ENCODE results near the gene TBC1D22A. TPM values are rescaled to one million over a fixed set of nuclear protein-coding genes. Genes with fewer than 3 reads are reported as not detected.

The TBC1D22A gene
- total RNA-seq, 1 donor = 17.7 TPM

- Histone ChIP-seq H3K27me3 (ENCODE audit: insufficient read depth, low read length) (no peaks in the 10 kb centered on the region), H3K9me3 (ENCODE audit: low read depth, low read length) (no peaks in the 10 kb centered on the region), H3K4me3 (ENCODE audit: insufficient read depth, low read length) (no peak overlapping the region), H3K36me3 (ENCODE audit: insufficient read depth, low read length) (no peaks in the 10 kb centered on the region), H4K20me1 (ENCODE audit: insufficient read depth, low read length) (peaks cover 23% of the 10 kb centered on the region), H2AFZ (ENCODE audit: low read length) (no peak overlapping the region), H3K4me1 (ENCODE audit: insufficient read depth, low read length) (peaks cover 14% of the 10 kb centered on the region), H3K4me2 (ENCODE audit: insufficient read depth, low read length) (no peak overlapping the region), H3K79me2 (ENCODE audit: insufficient read depth, low read length) (peaks cover 48% of the 10 kb centered on the region), H3K27ac (ENCODE audit: low read depth, low read length) (no peak overlapping the region)
- no peak for TF ChIP-seq CTCF (IDR thresholded peaks at IDR 0.05; ENCODE audit: extremely low read depth, low read depth, low read length)
- no peak for DNase-seq (ENCODE audit: insufficient read length, low spot score, missing footprints)
Measured at GRCh38 chr22:46812788-46813187, 50.3 kb downstream of the TBC1D22A start.

GRCh38 chr22:46813816-46814597, 51.6 kb downstream of the TBC1D22A start:
- Histone ChIP-seq H3K4me1 (ENCODE audit: insufficient read depth, low read length) (peaks cover 14% of the 10 kb centered on the region), H3K9me3 (ENCODE audit: low read depth, low read length) (no peaks in the 10 kb centered on the region), H3K79me2 (ENCODE audit: insufficient read depth, low read length) (peaks cover 56% of the 10 kb centered on the region), H3K36me3 (ENCODE audit: insufficient read depth, low read length) (no peaks in the 10 kb centered on the region), H3K27me3 (ENCODE audit: insufficient read depth, low read length) (no peaks in the 10 kb centered on the region), H2AFZ (ENCODE audit: low read length) (no peak overlapping the region), H4K20me1 (ENCODE audit: insufficient read depth, low read length) (peaks cover 23% of the 10 kb centered on the region), H3K27ac (ENCODE audit: low read depth, low read length) (peak overlapping the region; percentile 23), H3K4me2 (ENCODE audit: insufficient read depth, low read length) (no peak overlapping the region), H3K4me3 (ENCODE audit: insufficient read depth, low read length) (no peak overlapping the region)
- no peak for DNase-seq (ENCODE audit: insufficient read length, low spot score, missing footprints)
- no peak for TF ChIP-seq CTCF (IDR thresholded peaks at IDR 0.05; ENCODE audit: extremely low read depth, low read depth, low read length)

- no peak overlapping the region for H3K4me3 ChIP-seq (ENCODE audit: insufficient read depth, low read length)
- H3K27ac ChIP-seq (ENCODE audit: low read depth, low read length) = no peak overlapping the region
- peaks cover 56% of the 10 kb centered on the region for H3K79me2 ChIP-seq (ENCODE audit: insufficient read depth, low read length)
- H2AFZ ChIP-seq (ENCODE audit: low read length) = no peak overlapping the region
- H3K9me3 ChIP-seq (ENCODE audit: low read depth, low read length) = no peaks in the 10 kb centered on the region
- H3K36me3 ChIP-seq (ENCODE audit: insufficient read depth, low read length) = no peaks in the 10 kb centered on the region
- H3K4me2 ChIP-seq (ENCODE audit: insufficient read depth, low read length) = no peak overlapping the region
- DNase-seq (ENCODE audit: insufficient read length, low spot score, missing footprints) = no peak
- H3K4me1 ChIP-seq (ENCODE audit: insufficient read depth, low read length) = peaks cover 14% of the 10 kb centered on the region
- peaks cover 23% of the 10 kb centered on the region for H4K20me1 ChIP-seq (ENCODE audit: insufficient read depth, low read length)
- H3K27me3 ChIP-seq (ENCODE audit: insufficient read depth, low read length) = no peaks in the 10 kb centered on the region
- TF ChIP-seq CTCF (IDR thresholded peaks at IDR 0.05; ENCODE audit: extremely low read depth, low read depth, low read length) = no peak
Measured at GRCh38 chr22:46815132-46815531, 52.7 kb downstream of the TBC1D22A start.

- Histone ChIP-seq H3K36me3 (ENCODE audit: insufficient read depth, low read length) (no peaks in the 10 kb centered on the region), H3K79me2 (ENCODE audit: insufficient read depth, low read length) (peaks cover 60% of the 10 kb centered on the region)
- TF ChIP-seq CTCF (IDR thresholded peaks at IDR 0.05; ENCODE audit: extremely low read depth, low read depth, low read length) = no peak
Measured at GRCh38 chr22:46815559-46815895, 53.1 kb downstream of the TBC1D22A start.

More at GRCh38 chr22:46815559-46815895, 53.1 kb downstream of the TBC1D22A start:
- Histone ChIP-seq H2AFZ (ENCODE audit: low read length) (no peak overlapping the region), H3K27me3 (ENCODE audit: insufficient read depth, low read length) (no peaks in the 10 kb centered on the region), H3K4me3 (ENCODE audit: insufficient read depth, low read length) (no peak overlapping the region), H3K4me2 (ENCODE audit: insufficient read depth, low read length) (no peak overlapping the region), H3K27ac (ENCODE audit: low read depth, low read length) (peak overlapping the region; percentile 53), H3K4me1 (ENCODE audit: insufficient read depth, low read length) (peaks cover 14% of the 10 kb centered on the region), H4K20me1 (ENCODE audit: insufficient read depth, low read length) (peaks cover 23% of the 10 kb centered on the region), H3K9me3 (ENCODE audit: low read depth, low read length) (no peaks in the 10 kb centered on the region)
- DNase-seq (ENCODE audit: insufficient read length, low spot score, missing footprints) = no peak

Data from osteoblast (primary cell).